ENCODE data around the gene PSMG4.
"Not testable (repeated sequence)": the region's sequence is repeated elsewhere in the genome, so short reads cannot be mapped to it uniquely, and the experiment has no call there.

Gene PSMG4

GRCh38 chr6:3239110-3239830, 19.5 kb upstream of the PSMG4 start:
- H2AFZ ChIP-seq (ENCODE audit: low read depth, low read length) = no peak overlapping the region
- TF ChIP-seq CTCF (IDR thresholded peaks at IDR 0.05; ENCODE audit: low read depth, low read length) (no peak), EZH2phosphoT487 (IDR thresholded peaks at IDR 0.05; ENCODE audit: low read depth) (no peak)

GRCh38 chr6:3240595-3240994, 18.2 kb upstream of the PSMG4 start:
- peaks cover 17% of the 10 kb centered on the region for H3K27me3 ChIP-seq (ENCODE audit: low read depth, low read length)
- no peaks in the 10 kb centered on the region for H4K20me1 ChIP-seq (ENCODE audit: insufficient read depth, low read length)
- H3K79me2 ChIP-seq (ENCODE audit: low read length) = no peaks in the 10 kb centered on the region
- no peak overlapping the region for H3K9ac ChIP-seq (ENCODE audit: low read length)
- no peak overlapping the region for H3K4me3 ChIP-seq (ENCODE audit: low read length)
- peaks cover 27% of the 10 kb centered on the region for H3K4me1 ChIP-seq (ENCODE audit: low read length)
- no peak overlapping the region for H2AFZ ChIP-seq (ENCODE audit: low read depth, low read length)
- H3K4me2 ChIP-seq (ENCODE audit: low read length) = no peak overlapping the region
- H3K27ac ChIP-seq (ENCODE audit: low read length) = no peak overlapping the region
- H3K36me3 ChIP-seq (replicated peaks; ENCODE audit: low read depth, low read length) = no peaks in the 10 kb centered on the region
- TF ChIP-seq EZH2phosphoT487 (IDR thresholded peaks at IDR 0.05; ENCODE audit: low read depth) = no peak
- TF ChIP-seq CTCF (IDR thresholded peaks at IDR 0.05; ENCODE audit: low read depth, low read length) = no peak
- H3K9me3 ChIP-seq (ENCODE audit: insufficient read depth, low read length) = no peaks in the 10 kb centered on the region

More at GRCh38 chr6:3239110-3239830, 19.5 kb upstream of the PSMG4 start:
- Histone ChIP-seq H3K36me3 (replicated peaks; ENCODE audit: low read depth, low read length) (no peaks in the 10 kb centered on the region), H3K9ac (ENCODE audit: low read length) (no peak overlapping the region), H3K4me3 (ENCODE audit: low read length) (no peak overlapping the region), H3K27ac (ENCODE audit: low read length) (no peak overlapping the region), H4K20me1 (ENCODE audit: insufficient read depth, low read length) (no peaks in the 10 kb centered on the region), H3K4me2 (ENCODE audit: low read length) (no peak overlapping the region), H3K9me3 (ENCODE audit: insufficient read depth, low read length) (no peaks in the 10 kb centered on the region), H3K27me3 (ENCODE audit: low read depth, low read length) (peaks cover 20% of the 10 kb centered on the region), H3K4me1 (ENCODE audit: low read length) (peaks cover 39% of the 10 kb centered on the region), H3K79me2 (ENCODE audit: low read length) (no peaks in the 10 kb centered on the region)

GRCh38 chr6:3241745-3242144, 17.0 kb upstream of the PSMG4 start:
- H3K4me2 ChIP-seq (ENCODE audit: low read length); H4K20me1 ChIP-seq (ENCODE audit: insufficient read depth, low read length); H3K9me3 ChIP-seq (ENCODE audit: insufficient read depth, low read length); H3K27ac ChIP-seq (ENCODE audit: low read length); H3K79me2 ChIP-seq (ENCODE audit: low read length); H3K36me3 ChIP-seq (replicated peaks; ENCODE audit: low read depth, low read length); H3K4me3 ChIP-seq (ENCODE audit: low read length); H3K9ac ChIP-seq (ENCODE audit: low read length); H2AFZ ChIP-seq (ENCODE audit: low read depth, low read length): not testable (repeated sequence)
- H3K27me3 ChIP-seq (ENCODE audit: low read depth, low read length) = peaks cover 17% of the 10 kb centered on the region
- peaks cover 16% of the 10 kb centered on the region for H3K4me1 ChIP-seq (ENCODE audit: low read length)

- Histone ChIP-seq H3K9me3 (ENCODE audit: insufficient read depth, low read length) (no peaks in the 10 kb centered on the region), H3K36me3 (replicated peaks; ENCODE audit: low read depth, low read length) (no peaks in the 10 kb centered on the region), H2AFZ (ENCODE audit: low read depth, low read length) (no peak overlapping the region), H3K27me3 (ENCODE audit: low read depth, low read length) (peaks cover 17% of the 10 kb centered on the region), H4K20me1 (ENCODE audit: insufficient read depth, low read length) (no peaks in the 10 kb centered on the region), H3K27ac (ENCODE audit: low read length) (no peak overlapping the region), H3K9ac (ENCODE audit: low read length) (no peak overlapping the region), H3K4me2 (ENCODE audit: low read length) (no peak overlapping the region), H3K4me1 (ENCODE audit: low read length) (peaks cover 6% of the 10 kb centered on the region), H3K79me2 (ENCODE audit: low read length) (no peaks in the 10 kb centered on the region), H3K4me3 (ENCODE audit: low read length) (no peak overlapping the region)
- TF ChIP-seq CTCF (IDR thresholded peaks at IDR 0.05; ENCODE audit: low read depth, low read length) = no peak
- no peak for TF ChIP-seq EZH2phosphoT487 (IDR thresholded peaks at IDR 0.05; ENCODE audit: low read depth)
Observed at GRCh38 chr6:3242768-3243167, 16.0 kb upstream of the PSMG4 start.

All from OCI-LY3 (cell line).